NK-92 (cell line): ENCODE results near the gene PSTK.

ENCODE experiments used
- DNase-seq: peaks from one replicate; lab custom pipeline; 2025; ENCODE audit not compliant: unreplicated experiment; lab: John Stamatoyannopoulos, UW

The PSTK gene

GRCh38 chr10:122980209-122981065 lies at the start of gene PSTK:
TSS of gene PSTK (plus strand) at chr10:122980401. CDS start at chr10:122980480, 79 bp downstream.
- peak; percentile 40 for DNase-seq

GRCh38 chr10:122931088-122931906 lies 48.9 kb upstream of the PSTK start:
- DNase-seq = no peak

GRCh38 chr10:122939133-122939855 lies 40.9 kb upstream of the PSTK start:
- DNase-seq = no peak

- DNase-seq = no peak
Measured at GRCh38 chr10:122939856-122940543, 40.2 kb upstream of the PSTK start.

GRCh38 chr10:122949296-122949695 lies 30.9 kb upstream of the PSTK start:
- DNase-seq = no peak

- peak; percentile 84 for DNase-seq
Measured at GRCh38 chr10:122953902-122954730, 26.1 kb upstream of the PSTK start, which contains the start of gene C10orf88. TSS of gene C10orf88 (minus strand) at chr10:122954227. CDS start at chr10:122954178, 49 bp downstream.

- DNase-seq = no peak
Measured at GRCh38 chr10:122954731-122955050, 25.5 kb upstream of the PSTK start.

GRCh38 chr10:122955892-122956291 lies 24.3 kb upstream of the PSTK start:
- DNase-seq = no peak

GRCh38 chr10:122957474-122957873 lies 22.7 kb upstream of the PSTK start:
- DNase-seq = no peak

GRCh38 chr10:122962405-122962804 lies 17.8 kb upstream of the PSTK start:
- no peak for DNase-seq

GRCh38 chr10:122966879-122967278 lies 13.3 kb upstream of the PSTK start:
- no peak for DNase-seq

GRCh38 chr10:122968698-122969097 lies 11.5 kb upstream of the PSTK start:
- DNase-seq = no peak

- DNase-seq = no peak
Measured at GRCh38 chr10:122974023-122974422, 6.2 kb upstream of the PSTK start.

- DNase-seq = no peak
Measured at GRCh38 chr10:122974543-122975064, 5.6 kb upstream of the PSTK start.

- DNase-seq = no peak
Measured at GRCh38 chr10:122981066-122981464, 864 bp downstream of the PSTK start.

- DNase-seq = no peak
Measured at GRCh38 chr10:122983898-122984297, 3.7 kb downstream of the PSTK start.

GRCh38 chr10:122984708-122985107 lies 4.5 kb downstream of the PSTK start:
- DNase-seq = no peak

GRCh38 chr10:122986335-122986734 lies 6.1 kb downstream of the PSTK start:
- DNase-seq = no peak

GRCh38 chr10:122988501-122988900 lies 8.3 kb downstream of the PSTK start:
- no peak for DNase-seq

- DNase-seq = no peak
Measured at GRCh38 chr10:122990278-122990677, 10.1 kb downstream of the PSTK start.
